GM12872 (cell line): ENCODE measurements around the gene MICAL1.

Source experiments
- CTCF ChIP-seq: IDR thresholded peaks from 3 replicates; pipeline ENCODE4 v1.5.1; 2011; ENCODE audit warnings: low read depth, mild to moderate bottlenecking, low read length, moderate library complexity; ENCODE audit not compliant: insufficient read depth

Gene MICAL1

DNA sequence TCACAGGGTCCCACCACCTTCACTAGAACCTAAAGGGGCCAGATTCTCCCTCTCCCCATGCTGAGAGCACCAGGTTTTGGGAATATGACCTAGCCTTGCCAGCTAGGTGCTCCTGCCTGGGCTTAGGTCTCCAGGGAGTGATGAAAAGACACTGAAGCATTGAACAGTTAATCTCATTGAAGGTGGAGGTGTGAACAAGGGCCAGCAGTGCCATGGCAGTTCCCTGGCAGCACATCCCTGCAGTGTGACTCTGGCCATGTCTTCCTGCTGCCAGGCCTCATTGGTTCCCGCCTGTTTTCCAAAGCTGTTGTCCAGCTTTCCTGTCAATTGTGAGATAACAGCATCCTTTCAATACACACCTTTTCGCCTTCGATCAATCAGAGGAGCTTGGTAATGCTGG, 26.1 kb downstream of the MICAL1 start:
- no peak for TF ChIP-seq CTCF

GRCh38 chr6:109428889-109429477, 26.6 kb downstream of the MICAL1 start:
- TF ChIP-seq CTCF: no peak

DNA sequence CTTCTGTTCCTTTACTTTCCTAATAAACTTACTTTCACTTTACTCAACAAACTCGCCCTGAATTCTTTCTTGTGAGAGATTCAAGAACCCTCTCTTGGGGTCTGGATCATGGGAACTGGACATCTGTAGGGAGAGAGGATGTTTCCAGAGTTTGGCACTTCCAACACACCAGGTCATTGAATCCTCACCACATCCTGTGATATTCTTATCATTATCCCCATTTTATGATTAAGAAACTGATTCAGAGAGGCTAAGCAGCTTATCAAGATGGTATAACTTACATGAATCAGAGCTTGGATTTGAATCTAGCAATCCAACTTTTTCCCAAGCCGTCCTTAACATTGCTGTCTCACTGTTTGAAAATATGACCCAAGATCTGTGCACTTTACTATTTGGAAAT, 30.6 kb downstream of the MICAL1 start:
- TF ChIP-seq CTCF: no peak

GRCh38 chr6:109421184-109421583, 34.4 kb downstream of the MICAL1 start:
- no peak for TF ChIP-seq CTCF

DNA sequence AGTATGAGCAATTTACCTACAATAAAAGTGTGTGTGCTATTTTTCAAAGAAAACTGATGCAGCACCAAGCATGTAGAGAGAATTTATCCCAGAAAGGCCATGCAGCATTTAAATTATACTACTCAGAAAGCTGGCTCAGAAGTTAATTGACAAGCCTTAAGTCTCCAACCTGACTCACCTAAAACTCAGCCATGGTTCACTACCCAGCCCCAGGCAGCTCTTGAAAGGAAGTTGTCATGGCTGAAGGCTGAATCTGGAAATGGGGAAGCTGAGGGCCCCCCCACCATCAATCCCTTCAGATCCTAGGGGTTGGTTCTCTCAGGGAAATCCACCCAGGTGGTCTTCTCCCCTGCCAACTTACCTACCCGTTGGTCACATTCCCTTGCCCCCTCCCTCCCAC, 34.8 kb downstream of the MICAL1 start:
- TF ChIP-seq CTCF: no peak

- TF ChIP-seq CTCF: no peak
These were observed 37.9 kb downstream of the MICAL1 start for GRCh38 chr6:109417646-109418045.

DNA sequence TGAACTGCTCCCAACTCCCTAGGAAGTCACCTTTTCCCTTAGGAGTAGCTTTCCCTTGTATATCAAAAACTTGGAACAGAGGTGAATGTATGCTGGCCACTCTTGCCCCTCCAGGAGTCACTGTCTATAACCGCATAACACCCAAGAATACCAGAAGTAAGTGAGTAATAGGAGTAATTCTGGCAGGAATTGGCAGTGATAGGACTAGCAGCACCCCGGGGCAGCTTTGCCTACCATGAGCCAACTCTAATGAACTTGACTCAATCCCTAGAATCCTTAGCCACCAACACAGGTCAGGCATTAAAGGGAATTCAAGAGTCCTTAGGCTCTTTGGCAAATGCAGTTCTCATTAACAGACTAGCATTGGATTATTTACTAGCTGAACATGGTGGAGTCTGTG, 44.5 kb downstream of the MICAL1 start:
- TF ChIP-seq CTCF: no peak

DNA sequence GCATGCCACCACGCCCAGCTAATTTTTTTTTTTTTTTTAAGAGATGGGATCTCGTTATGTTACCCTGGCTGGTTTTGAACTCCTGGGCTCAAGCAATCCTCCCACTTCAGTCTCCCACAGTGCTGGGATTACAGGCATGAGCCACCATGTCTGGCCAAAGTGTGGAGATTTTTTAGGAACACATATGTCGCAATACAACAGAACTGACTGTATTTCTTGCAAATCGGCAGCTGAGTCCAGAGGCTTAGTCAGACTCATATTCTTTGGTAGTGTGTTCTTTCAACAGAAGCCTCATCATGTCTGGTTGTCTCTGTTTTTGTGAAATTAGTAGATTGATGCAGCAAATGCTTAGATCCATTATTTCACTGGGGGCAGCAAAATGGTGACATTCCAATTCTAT, 49.4 kb downstream of the MICAL1 start:
- no peak for TF ChIP-seq CTCF
